Measurements from ENCODE around the gene DAPK2.

The DAPK2 gene

DNA sequence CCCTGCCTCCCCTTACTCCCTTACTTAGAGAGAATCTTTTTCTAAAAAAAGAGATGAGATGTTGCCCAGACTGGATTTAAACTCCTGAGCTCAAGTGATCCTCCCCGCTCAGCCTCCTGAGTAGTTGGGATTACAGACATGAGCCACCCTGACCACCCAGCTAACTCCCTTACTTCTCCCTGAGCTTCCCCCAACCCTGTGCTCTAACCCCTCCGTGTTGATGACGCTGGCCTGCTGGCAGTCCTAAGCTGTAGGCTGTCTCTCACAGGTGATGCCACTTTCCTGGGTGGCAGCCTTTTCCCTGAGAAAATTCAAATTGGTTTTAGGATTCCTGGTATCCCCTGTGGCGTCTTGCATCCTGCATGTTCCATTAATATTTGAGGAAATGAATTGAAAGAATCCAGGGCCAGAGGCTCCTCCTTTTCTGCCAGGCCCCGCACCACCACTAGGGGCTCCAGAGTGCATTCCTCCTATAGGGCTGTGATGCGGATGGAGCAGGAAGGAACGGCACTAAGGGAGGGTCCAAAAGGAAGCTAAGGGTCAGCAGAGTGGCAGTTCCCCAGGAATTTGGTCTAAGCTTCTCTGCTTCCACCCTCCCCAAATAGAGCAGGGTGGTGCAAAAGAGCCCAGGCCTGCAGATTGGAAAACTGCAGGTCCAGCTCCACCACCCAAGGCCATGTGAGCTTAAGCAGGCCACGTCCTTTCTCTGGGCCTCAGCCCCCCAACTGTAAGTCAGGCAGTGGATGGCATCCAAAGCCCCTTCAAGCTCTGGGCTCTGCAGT lies 101.1 kb downstream of the DAPK2 start:
- in situ Hi-C loops (cut with MboI; ENCODE audit: low pct_unique_long_range_greater_than_20kb, low sequenced_read_pairs, unreplicated experiment), result no loop called here
- DNase-seq (ENCODE audit: low spot score), result peak; percentile 66
- TF ChIP-seq, protein P1, sequence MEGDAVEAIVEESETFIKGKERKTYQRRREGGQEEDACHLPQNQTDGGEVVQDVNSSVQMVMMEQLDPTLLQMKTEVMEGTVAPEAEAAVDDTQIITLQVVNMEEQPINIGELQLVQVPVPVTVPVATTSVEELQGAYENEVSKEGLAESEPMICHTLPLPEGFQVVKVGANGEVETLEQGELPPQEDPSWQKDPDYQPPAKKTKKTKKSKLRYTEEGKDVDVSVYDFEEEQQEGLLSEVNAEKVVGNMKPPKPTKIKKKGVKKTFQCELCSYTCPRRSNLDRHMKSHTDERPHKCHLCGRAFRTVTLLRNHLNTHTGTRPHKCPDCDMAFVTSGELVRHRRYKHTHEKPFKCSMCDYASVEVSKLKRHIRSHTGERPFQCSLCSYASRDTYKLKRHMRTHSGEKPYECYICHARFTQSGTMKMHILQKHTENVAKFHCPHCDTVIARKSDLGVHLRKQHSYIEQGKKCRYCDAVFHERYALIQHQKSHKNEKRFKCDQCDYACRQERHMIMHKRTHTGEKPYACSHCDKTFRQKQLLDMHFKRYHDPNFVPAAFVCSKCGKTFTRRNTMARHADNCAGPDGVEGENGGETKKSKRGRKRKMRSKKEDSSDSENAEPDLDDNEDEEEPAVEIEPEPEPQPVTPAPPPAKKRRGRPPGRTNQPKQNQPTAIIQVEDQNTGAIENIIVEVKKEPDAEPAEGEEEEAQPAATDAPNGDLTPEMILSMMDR (IDR thresholded peaks at IDR 0.05; ENCODE audit: extremely low read depth, insufficient read depth, missing control alignments), result peak; percentile 90

DNA sequence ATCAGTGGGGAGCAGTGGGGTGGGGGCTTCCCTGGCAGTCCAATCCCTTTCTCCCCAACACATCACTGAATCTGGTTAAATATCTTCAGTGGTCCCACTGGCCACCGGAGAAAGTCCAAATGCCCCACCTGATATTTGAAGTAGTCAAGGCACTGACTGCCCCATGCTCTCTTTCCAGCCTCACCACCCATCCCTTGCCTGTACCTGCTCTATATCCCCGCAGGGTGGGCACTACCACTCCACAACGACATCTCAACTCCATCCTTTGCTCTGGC lies 101.7 kb downstream of the DAPK2 start:
- DNase-seq (ENCODE audit: low spot score), result no peak
- in situ Hi-C loops (cut with MboI; ENCODE audit: low pct_unique_long_range_greater_than_20kb, low sequenced_read_pairs, unreplicated experiment), result no loop called here
- TF ChIP-seq, protein P1 (IDR thresholded peaks at IDR 0.05; ENCODE audit: extremely low read depth, insufficient read depth, missing control alignments), result no peak

DNA sequence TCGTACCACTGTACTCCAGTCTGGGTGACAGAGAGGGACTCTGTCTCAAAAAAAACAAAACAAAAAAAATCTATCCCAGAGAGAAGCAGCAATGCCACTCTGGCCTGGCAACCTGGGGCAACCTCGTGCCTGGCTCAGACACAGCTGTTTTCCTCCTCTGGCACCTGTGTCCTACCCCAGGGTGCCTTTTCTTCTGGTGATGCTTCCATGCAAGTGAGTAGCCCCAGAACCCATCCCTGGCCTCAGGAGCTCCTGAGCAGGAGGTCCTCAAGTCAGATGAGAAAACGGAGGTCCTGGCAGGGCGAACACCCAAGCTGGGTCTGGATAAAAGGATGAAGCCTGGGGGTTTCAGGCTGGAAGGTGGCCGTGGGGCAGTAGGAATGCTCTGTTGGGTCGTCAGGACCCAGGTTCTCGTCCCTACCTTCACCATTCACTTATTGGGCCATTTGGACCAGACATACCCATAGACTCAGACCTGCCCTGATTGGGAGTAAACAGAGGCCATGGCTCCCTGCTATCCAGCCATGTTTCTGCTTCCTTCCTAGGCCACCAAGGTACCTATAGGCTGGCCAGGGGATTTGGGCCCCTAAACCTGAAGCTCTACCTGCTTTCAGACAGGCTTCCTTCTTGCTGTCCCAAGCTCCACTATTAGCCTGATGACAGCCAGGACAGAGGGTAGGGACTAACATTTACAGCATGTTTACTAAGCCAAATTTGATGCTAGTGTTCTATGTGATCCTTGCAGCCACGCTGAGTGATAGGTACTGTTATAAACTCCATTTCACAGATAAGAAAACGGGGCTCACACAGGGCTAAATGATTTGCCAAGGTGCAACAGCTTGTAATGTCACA lies 102.2 kb downstream of the DAPK2 start:
- in situ Hi-C loops (cut with MboI; ENCODE audit: low pct_unique_long_range_greater_than_20kb, low sequenced_read_pairs, unreplicated experiment), result no loop called here
- DNase-seq (ENCODE audit: low spot score), result no peak
- TF ChIP-seq, protein P1 (IDR thresholded peaks at IDR 0.05; ENCODE audit: extremely low read depth, insufficient read depth, missing control alignments), result no peak

DNA sequence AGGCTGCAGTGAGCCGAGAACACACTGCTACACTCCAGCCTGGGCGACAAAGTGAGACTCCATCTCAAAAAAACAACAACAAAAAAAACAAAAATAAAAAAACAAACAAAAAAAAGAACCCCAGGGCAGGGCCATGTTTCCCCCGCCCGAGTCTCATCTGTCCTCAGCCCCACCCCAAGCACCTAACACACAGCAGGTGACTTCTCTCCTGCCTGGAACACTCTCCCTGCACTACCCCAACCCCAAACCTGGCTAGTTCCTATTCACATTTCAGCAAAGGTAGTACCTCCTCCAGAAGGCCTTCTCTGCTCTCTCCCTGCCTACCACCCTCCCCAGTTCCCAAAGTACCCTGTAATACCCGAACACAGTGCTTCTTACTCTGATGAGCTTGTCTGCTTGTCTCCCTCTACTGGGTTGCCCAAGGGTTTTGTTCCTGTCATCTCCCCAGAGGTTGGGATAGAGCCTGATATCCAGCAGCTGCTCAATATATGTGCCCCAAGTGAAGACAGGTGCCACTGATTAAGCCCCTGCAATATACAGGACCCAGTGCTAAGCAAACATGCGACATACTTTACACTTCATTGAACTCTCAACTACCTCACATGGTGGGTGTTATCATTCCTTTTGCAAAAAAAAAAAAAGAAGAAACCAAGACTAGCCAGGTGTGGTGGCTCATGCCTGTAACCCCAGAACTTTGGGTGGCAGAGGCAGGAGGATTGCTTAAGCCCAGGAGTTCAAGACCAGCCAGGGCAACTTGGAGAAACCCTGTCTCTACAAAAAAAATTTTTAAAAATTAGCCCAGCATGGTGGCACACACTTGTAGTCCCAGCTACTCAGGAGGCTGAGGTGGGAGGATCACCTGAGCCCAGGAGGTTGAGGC lies 103.6 kb downstream of the DAPK2 start:
- TF ChIP-seq, protein P1 (IDR thresholded peaks at IDR 0.05; ENCODE audit: extremely low read depth, insufficient read depth, missing control alignments), result no peak
- no peak for DNase-seq (ENCODE audit: low spot score)
- in situ Hi-C loops (cut with MboI; ENCODE audit: low pct_unique_long_range_greater_than_20kb, low sequenced_read_pairs, unreplicated experiment), result no loop called here

DNA sequence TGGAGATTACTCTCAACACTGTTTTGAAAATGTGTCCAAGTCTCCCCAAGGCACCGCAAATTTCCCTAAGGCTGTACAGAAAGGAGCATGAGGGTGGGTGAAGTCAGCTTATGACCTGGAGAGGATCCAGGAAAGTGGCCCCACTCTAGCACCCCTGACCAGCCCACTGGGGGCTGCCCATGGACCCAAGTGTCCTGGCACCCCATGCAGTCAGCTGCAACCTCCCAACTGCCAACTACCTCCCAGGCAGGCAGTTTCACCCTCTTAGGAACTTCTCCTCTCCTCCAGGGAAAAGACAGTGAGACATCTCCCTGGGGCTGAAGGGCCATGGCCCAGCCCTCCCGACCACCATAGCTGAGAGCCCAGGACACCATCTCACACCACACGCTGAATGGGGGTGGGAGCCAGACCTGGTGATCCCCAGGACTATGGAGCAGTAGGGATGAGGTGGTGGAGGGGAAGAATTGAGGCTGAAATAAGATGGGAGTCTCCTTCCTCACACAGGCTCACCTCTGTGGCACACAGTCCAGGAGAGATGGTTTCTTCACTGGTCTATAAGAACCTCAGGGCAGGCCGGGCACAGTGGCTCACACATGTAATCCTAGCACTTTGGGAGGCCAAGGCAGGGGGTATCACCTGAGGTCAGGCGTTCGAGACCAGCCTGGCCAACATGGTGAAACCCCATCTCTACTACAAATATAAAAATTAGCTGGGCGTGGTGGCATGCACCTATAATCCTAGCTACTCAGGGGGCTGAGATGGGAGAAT lies 104.4 kb downstream of the DAPK2 start:
- TF ChIP-seq, protein P1 (IDR thresholded peaks at IDR 0.05; ENCODE audit: extremely low read depth, insufficient read depth, missing control alignments), result no peak
- in situ Hi-C loops (cut with MboI; ENCODE audit: low pct_unique_long_range_greater_than_20kb, low sequenced_read_pairs, unreplicated experiment), result no loop called here
- no peak for DNase-seq (ENCODE audit: low spot score)

Data from GM13977 (cell line).